ENCODE data around the gene SLC6A13. TPM values are rescaled to one million over a fixed set of nuclear protein-coding genes. Genes with fewer than 3 reads are reported as not detected.
A peak's percentile ranks its signal among the peaks of the same experiment; 100 is the strongest.

The SLC6A13 gene
- total RNA-seq, 1 experiment from 2014 or later = 0.37 TPM

- no peak for ATAC-seq
- no peak for DNase-seq (ENCODE audit: low spot score)
Measured at GRCh38 chr12:176321-177181, 86.1 kb downstream of the SLC6A13 start.

GRCh38 chr12:175759-176158 is 86.9 kb downstream of the SLC6A13 start:
- ChIA-PET CTCF (interaction anchor here (1.1 to 1.3 kb wide), 2 partner anchors 13 to 45 kb away, joined by 4 to 7 read pairs; no protein-coding TSS in a partner anchor), POLR2A (no interaction called here)
- ATAC-seq (no peak), DNase-seq (ENCODE audit: low spot score) (no peak)
- no peaks in the 10 kb centered on the region; the same call in 1 of the 2 replicates for H3K27me3 Mint-ChIP-seq (ENCODE audit: low read depth)
- H3K4me1 Mint-ChIP-seq = peaks cover 36% of the 10 kb centered on the region
- H3K27ac Mint-ChIP-seq = no peak overlapping the region
- no peaks in the 10 kb centered on the region for H3K36me3 Mint-ChIP-seq
- H3K9me3 Mint-ChIP-seq = no peaks in the 10 kb centered on the region
- no peak overlapping the region for H3K4me3 Mint-ChIP-seq
- TF ChIP-seq ESRRA (CRISPR knock-in tag; IDR thresholded peaks at IDR 0.05; ENCODE audit: borderline replicate concordance) (no peak), GRHL2 (CRISPR knock-in tag; IDR thresholded peaks at IDR 0.05; ENCODE audit: insufficient replicate concordance, severe bottlenecking) (no peak), ZNF423 (CRISPR knock-in tag; IDR thresholded peaks at IDR 0.05) (no peak), SMAD4 (CRISPR knock-in tag; IDR thresholded peaks at IDR 0.05) (no peak), ZBTB43 (CRISPR knock-in tag; IDR thresholded peaks at IDR 0.05) (no peak), CTCF (IDR thresholded peaks at IDR 0.05) (no peak), SMAD3 (CRISPR knock-in tag; IDR thresholded peaks at IDR 0.05; ENCODE audit: borderline replicate concordance) (no peak), NR2C2 (CRISPR knock-in tag; IDR thresholded peaks at IDR 0.05) (no peak), E2F4 (CRISPR knock-in tag; IDR thresholded peaks at IDR 0.05; ENCODE audit: borderline replicate concordance, low read depth) (no peak), KAT7 (CRISPR knock-in tag; IDR thresholded peaks at IDR 0.05; ENCODE audit: borderline replicate concordance) (no peak)

More at GRCh38 chr12:176321-177181, 86.1 kb downstream of the SLC6A13 start:
- H3K36me3 Mint-ChIP-seq = no peaks in the 10 kb centered on the region
- ChIA-PET POLR2A (no interaction called here), CTCF (interaction anchor here (1.0 to 4.0 kb wide), 5 partner anchors 11 to 71 kb away, joined by 3 to 36 read pairs (median 4); no protein-coding TSS in a partner anchor)
- peaks cover 28% of the 10 kb centered on the region for H3K4me1 Mint-ChIP-seq
- H3K4me3 Mint-ChIP-seq = no peak overlapping the region
- no peaks in the 10 kb centered on the region for H3K9me3 Mint-ChIP-seq
- TF ChIP-seq ZSCAN18 (CRISPR knock-in tag; IDR thresholded peaks at IDR 0.05) (no peak), AR (CRISPR knock-in tag; IDR thresholded peaks at IDR 0.05) (no peak), FOXK1 (CRISPR knock-in tag; IDR thresholded peaks at IDR 0.05) (no peak), JAZF1 (CRISPR knock-in tag; IDR thresholded peaks at IDR 0.05) (no peak), ZNF396 (CRISPR knock-in tag; IDR thresholded peaks at IDR 0.05; ENCODE audit: borderline replicate concordance) (no peak), EMX1 (CRISPR knock-in tag; IDR thresholded peaks at IDR 0.05) (no peak), IRF1 (CRISPR knock-in tag; IDR thresholded peaks at IDR 0.05) (no peak), ZNF263 (CRISPR knock-in tag; IDR thresholded peaks at IDR 0.05; ENCODE audit: low read depth) (no peak), OVOL2 (CRISPR knock-in tag; IDR thresholded peaks at IDR 0.05; ENCODE audit: borderline replicate concordance) (no peak), ETV6 (CRISPR knock-in tag; IDR thresholded peaks at IDR 0.05) (no peak), USF1 (CRISPR knock-in tag; IDR thresholded peaks at IDR 0.05) (no peak)
- peak overlapping the region; percentile 11; the same call in 1 of the 2 replicates for H3K27ac Mint-ChIP-seq
- no peaks in the 10 kb centered on the region; the same call in 1 of the 2 replicates for H3K27me3 Mint-ChIP-seq (ENCODE audit: low read depth)

All from WTC11 (cell line).